ENCODE results near the gene HLA-DMB.

DNA sequence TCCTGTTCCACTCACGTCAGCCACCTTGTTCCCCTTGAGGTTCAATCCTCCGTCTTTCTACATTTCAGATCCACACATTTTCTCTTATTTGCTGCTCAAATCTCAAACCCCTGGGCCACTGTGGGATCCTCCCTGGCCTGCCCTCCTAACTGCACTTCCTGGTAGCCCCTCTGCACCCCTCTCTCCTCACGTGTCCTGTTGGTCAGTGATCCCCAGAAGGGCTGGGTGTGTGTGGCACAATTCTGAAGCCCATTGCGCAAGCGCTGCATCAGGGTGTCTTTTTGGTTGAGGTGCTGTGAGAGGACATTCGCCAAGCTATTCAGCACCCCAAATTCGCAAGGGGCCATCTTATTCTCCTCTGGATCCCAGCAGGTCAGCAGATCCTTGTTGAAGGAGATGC, 2.3 kb downstream of the HLA-DMB start:
- TF ChIP-seq, protein P1, sequence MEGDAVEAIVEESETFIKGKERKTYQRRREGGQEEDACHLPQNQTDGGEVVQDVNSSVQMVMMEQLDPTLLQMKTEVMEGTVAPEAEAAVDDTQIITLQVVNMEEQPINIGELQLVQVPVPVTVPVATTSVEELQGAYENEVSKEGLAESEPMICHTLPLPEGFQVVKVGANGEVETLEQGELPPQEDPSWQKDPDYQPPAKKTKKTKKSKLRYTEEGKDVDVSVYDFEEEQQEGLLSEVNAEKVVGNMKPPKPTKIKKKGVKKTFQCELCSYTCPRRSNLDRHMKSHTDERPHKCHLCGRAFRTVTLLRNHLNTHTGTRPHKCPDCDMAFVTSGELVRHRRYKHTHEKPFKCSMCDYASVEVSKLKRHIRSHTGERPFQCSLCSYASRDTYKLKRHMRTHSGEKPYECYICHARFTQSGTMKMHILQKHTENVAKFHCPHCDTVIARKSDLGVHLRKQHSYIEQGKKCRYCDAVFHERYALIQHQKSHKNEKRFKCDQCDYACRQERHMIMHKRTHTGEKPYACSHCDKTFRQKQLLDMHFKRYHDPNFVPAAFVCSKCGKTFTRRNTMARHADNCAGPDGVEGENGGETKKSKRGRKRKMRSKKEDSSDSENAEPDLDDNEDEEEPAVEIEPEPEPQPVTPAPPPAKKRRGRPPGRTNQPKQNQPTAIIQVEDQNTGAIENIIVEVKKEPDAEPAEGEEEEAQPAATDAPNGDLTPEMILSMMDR (IDR thresholded peaks at IDR 0.05; ENCODE audit: insufficient read depth, low read length), result no peak
- no peak for TF ChIP-seq POLR2AphosphoS5 (IDR thresholded peaks at IDR 0.05; ENCODE audit: low read depth)
- TF ChIP-seq, protein P2, sequence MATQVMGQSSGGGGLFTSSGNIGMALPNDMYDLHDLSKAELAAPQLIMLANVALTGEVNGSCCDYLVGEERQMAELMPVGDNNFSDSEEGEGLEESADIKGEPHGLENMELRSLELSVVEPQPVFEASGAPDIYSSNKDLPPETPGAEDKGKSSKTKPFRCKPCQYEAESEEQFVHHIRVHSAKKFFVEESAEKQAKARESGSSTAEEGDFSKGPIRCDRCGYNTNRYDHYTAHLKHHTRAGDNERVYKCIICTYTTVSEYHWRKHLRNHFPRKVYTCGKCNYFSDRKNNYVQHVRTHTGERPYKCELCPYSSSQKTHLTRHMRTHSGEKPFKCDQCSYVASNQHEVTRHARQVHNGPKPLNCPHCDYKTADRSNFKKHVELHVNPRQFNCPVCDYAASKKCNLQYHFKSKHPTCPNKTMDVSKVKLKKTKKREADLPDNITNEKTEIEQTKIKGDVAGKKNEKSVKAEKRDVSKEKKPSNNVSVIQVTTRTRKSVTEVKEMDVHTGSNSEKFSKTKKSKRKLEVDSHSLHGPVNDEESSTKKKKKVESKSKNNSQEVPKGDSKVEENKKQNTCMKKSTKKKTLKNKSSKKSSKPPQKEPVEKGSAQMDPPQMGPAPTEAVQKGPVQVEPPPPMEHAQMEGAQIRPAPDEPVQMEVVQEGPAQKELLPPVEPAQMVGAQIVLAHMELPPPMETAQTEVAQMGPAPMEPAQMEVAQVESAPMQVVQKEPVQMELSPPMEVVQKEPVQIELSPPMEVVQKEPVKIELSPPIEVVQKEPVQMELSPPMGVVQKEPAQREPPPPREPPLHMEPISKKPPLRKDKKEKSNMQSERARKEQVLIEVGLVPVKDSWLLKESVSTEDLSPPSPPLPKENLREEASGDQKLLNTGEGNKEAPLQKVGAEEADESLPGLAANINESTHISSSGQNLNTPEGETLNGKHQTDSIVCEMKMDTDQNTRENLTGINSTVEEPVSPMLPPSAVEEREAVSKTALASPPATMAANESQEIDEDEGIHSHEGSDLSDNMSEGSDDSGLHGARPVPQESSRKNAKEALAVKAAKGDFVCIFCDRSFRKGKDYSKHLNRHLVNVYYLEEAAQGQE (IDR thresholded peaks at IDR 0.05; ENCODE audit: insufficient replicate concordance, low read depth), result no peak
